Keratinocyte (primary cell): Measurements from ENCODE around the gene P2RY2. TPM values are rescaled to one million over a fixed set of nuclear protein-coding genes. Genes with fewer than 3 reads are reported as not detected.

ENCODE experiments used
- DNase-seq: peaks from one replicate; pipeline ENCODE4 v3.0.0-alpha.2; 2011; ENCODE audit warnings: low read depth, missing footprints, low spot score
- FAIRE-seq: peaks from 2 replicates; lab custom pipeline; 2011; peaks lifted over from hg19 to GRCh38; lab: Jason Lieb, UNC
- H2AFZ ChIP-seq: 2 replicates; pipeline ENCODE4 v1.6.0; 2012; ENCODE audit warnings: low read length, control low read depth, inconsistent platforms; ENCODE audit not compliant: control insufficient read depth
- H3K27ac ChIP-seq: 2 replicates; pipeline ENCODE4 v1.5.1; 2011; ENCODE audit warnings: low read length; ENCODE audit not compliant: control insufficient read depth, insufficient read depth
- H3K27me3 ChIP-seq: 3 replicates; pipeline ENCODE4 v1.6.0; 2011; ENCODE audit warnings: low read length; ENCODE audit not compliant: control insufficient read depth, insufficient read depth; ENCODE audit errors: extremely low read depth
- H3K36me3 ChIP-seq, 2 experiments: 2 replicates in 1 of 2; 3 replicates in 1 of 2; pipeline ENCODE4 v1.5.1; 2011; ENCODE audit warnings: low read length in 2 of 2, mild to moderate bottlenecking in 1 of 2; ENCODE audit not compliant: control insufficient read depth in 2 of 2, insufficient read depth in 2 of 2; ENCODE audit errors: extremely low read depth in 1 of 2
- H3K4me1 ChIP-seq: 3 replicates; pipeline ENCODE4 v1.5.1; 2011; ENCODE audit warnings: low read length; ENCODE audit not compliant: control insufficient read depth, insufficient read depth; ENCODE audit errors: extremely low read depth
- H3K4me2 ChIP-seq: 3 replicates; pipeline ENCODE4 v1.6.0; 2011; ENCODE audit warnings: low read depth, low read length; ENCODE audit not compliant: control insufficient read depth, insufficient read depth; ENCODE audit errors: extremely low read depth
- H3K4me3 ChIP-seq, 3 experiments: fragments of 200-600 bp in 1 of 3; sonication (generic) in 1 of 3; 2 replicates in 2 of 3; 3 replicates in 1 of 3; pipeline ENCODE4 v1.5.1; 2011 to 2016; ENCODE audit warnings: low read length in 3 of 3, mild to moderate bottlenecking in 3 of 3, control low read depth in 2 of 3, inconsistent platforms in 1 of 3, low read depth in 1 of 3, mixed read lengths in 1 of 3, mixed run types in 1 of 3, moderate library complexity in 1 of 3; ENCODE audit not compliant: control insufficient read depth in 2 of 3, insufficient read depth in 2 of 3; ENCODE audit errors: extremely low read depth in 1 of 3
- H3K79me2 ChIP-seq: 2 replicates; pipeline ENCODE4 v1.6.0; 2012; ENCODE audit warnings: low read length; ENCODE audit not compliant: control insufficient read depth, insufficient read depth
- H3K9ac ChIP-seq: 3 replicates; pipeline ENCODE4 v1.6.0; 2011; ENCODE audit warnings: low read length; ENCODE audit not compliant: control insufficient read depth, insufficient read depth; ENCODE audit errors: extremely low read depth
- H3K9me1 ChIP-seq: 3 replicates; pipeline ENCODE4 v1.6.0; 2011; ENCODE audit warnings: low read length; ENCODE audit not compliant: control insufficient read depth, insufficient read depth; ENCODE audit errors: extremely low read depth
- H3K9me3 ChIP-seq: 2 replicates; pipeline ENCODE4 v1.5.1; 2012; ENCODE audit warnings: low read depth, low read length; ENCODE audit not compliant: control insufficient read depth
- H4K20me1 ChIP-seq: 3 replicates; pipeline ENCODE4 v1.6.0; 2011; ENCODE audit warnings: low read length; ENCODE audit not compliant: control insufficient read depth, insufficient read depth; ENCODE audit errors: extremely low read depth
- EZH2 ChIP-seq: IDR thresholded peaks from one replicate; pipeline ENCODE4 v1.6.1; 2012; ENCODE audit warnings: inconsistent platforms, mild to moderate bottlenecking, low read length, moderate library complexity
- dilution Hi-C: fragments of 300-500 bp; cut with MboI; formaldehyde crosslinking; loops from one replicate; pipeline ENCODE4 v1.7.0; 2020; ENCODE audit warnings: low sequenced_read_pairs; ENCODE audit not compliant: extremely low pct_ligation_motif_present
- polyA plus RNA-seq, 5 experiments: library from polyadenylated mRNA; depleted of rRNA in 3 of 5; stranded (reverse) in 3 of 5; stranded (forward) in 1 of 5; unstranded in 1 of 5; fragments of >200 nt; gene quantifications; 1 replicate in 1 of 5; 2 replicates in 3 of 5; 3 replicates in 1 of 5; pipeline versions ENCODE4 v1.2.1 to v1.2.3, GENCODE V29; 2011 to 2012; ENCODE audit warnings: missing spikeins in 2 of 5, low read depth in 1 of 5, low replicate concordance in 1 of 5
- TF ChIP-seq, protein P1 (sequence below), 3 experiments: IDR thresholded peaks in 1 of 3; conservative IDR thresholded peaks in 1 of 3; optimal IDR thresholded peaks in 1 of 3; 2 replicates in 2 of 3; 3 replicates in 1 of 3; pipeline versions ENCODE3 to v1.5.1; 2011; ENCODE audit warnings: low read length in 3 of 3, mild to moderate bottlenecking in 3 of 3, moderate library complexity in 2 of 3, control low read depth in 1 of 3, inconsistent platforms in 1 of 3; ENCODE audit not compliant: insufficient read depth in 2 of 3; ENCODE audit errors: extremely low read depth in 1 of 3

The P2RY2 gene
- polyA plus RNA-seq, 1 donor (not counting 4 experiments of a cell fraction or from before 2014, with no cell fraction given), result 5.1 TPM

DNA sequence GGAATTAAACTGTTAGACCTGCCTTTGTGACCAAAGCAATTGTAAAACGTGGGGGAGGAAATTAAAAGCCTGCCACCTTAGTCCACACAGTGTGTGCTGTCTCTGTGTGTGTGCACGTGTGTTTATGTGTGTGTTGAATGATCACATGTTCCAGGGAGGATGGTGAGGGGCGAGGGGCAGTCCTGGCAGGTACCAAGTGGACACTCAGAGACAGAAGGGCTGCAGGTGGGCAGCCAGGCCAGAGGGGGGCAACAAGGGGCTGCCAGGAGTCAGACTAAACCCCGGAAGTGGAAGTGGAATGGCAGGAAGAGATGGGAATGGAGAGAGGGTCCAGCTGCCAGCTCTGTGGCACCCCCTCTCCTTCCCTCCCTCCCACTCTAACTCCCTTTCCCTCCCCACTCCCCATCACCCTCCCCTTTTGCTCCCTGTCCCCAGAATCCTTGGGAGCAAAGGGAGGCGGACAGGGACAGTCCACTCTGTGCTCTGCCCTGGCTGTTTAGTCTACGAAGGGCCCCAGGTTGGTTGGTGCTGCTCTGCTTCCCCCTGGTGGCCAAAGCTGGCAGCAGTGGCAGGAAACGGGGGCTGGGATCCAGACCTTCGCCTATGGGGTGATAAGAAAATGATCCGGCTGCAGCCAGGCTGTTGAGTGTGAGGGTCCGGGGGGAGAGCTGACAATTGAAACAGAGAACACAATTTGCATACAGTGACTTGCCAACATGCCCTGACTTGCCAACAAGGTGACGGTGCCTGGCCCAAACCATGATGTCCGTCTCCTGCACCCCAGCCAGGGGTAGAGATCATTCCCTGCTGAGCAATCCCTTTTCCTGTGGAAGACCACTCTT lies 24.4 kb downstream of the P2RY2 start:
- Histone ChIP-seq H3K27me3 (no peaks in the 10 kb centered on the region), H3K9me1 (no peaks in the 10 kb centered on the region), H3K9me3 (no peaks in the 10 kb centered on the region), H3K27ac (no peak overlapping the region), H2AFZ (peak overlapping the region; percentile 97), H3K4me1 (peaks cover 19% of the 10 kb centered on the region), H3K79me2 (no peaks in the 10 kb centered on the region), H3K36me3 (peaks cover 0 to 3% of the 10 kb centered on the region in 2 experiments), H3K4me2 (peak overlapping the region; percentile 7), H4K20me1 (no peaks in the 10 kb centered on the region), H3K4me3 (no peak overlapping the region), H3K9ac (peak overlapping the region; percentile 48)
- dilution Hi-C loops, result no loop called here
- DNase-seq, result no peak
- FAIRE-seq, result peak; percentile 46
- no peak for TF ChIP-seq EZH2
- TF ChIP-seq, protein P1, sequence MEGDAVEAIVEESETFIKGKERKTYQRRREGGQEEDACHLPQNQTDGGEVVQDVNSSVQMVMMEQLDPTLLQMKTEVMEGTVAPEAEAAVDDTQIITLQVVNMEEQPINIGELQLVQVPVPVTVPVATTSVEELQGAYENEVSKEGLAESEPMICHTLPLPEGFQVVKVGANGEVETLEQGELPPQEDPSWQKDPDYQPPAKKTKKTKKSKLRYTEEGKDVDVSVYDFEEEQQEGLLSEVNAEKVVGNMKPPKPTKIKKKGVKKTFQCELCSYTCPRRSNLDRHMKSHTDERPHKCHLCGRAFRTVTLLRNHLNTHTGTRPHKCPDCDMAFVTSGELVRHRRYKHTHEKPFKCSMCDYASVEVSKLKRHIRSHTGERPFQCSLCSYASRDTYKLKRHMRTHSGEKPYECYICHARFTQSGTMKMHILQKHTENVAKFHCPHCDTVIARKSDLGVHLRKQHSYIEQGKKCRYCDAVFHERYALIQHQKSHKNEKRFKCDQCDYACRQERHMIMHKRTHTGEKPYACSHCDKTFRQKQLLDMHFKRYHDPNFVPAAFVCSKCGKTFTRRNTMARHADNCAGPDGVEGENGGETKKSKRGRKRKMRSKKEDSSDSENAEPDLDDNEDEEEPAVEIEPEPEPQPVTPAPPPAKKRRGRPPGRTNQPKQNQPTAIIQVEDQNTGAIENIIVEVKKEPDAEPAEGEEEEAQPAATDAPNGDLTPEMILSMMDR (optimal IDR thresholded peaks at IDR 0.05 in 1 of 3, IDR thresholded peaks at IDR 0.05 in 1 of 3, conservative IDR thresholded peaks at IDR 0.05 in 1 of 3; ENCODE audit: extremely low read depth in 1 of 3, insufficient read depth in 2 of 3, low read length in 3 of 3), result peak; percentile 93 to 96 (median 94)

DNA sequence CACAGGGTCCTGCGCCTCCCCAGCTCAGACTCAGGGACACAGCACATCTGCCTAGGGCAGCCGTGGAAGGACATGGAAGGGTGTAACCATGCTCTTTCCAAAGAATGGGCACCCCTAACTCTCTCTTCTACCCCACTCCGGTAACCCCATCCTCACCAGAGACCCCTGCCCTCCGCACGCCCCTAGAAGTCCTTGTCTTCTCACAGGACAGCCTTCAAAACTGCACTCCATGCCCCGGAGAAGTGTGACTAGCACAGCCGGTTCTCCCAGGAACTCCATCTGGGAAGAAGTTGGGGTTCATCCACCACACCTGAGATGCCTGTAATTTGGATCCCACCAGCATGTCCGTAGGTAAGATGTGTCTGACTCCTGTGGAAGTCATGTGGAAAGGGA lies 25.0 kb downstream of the P2RY2 start:
- no peaks in the 10 kb centered on the region for H3K9me1 ChIP-seq
- DNase-seq, result no peak
- no peaks in the 10 kb centered on the region for H4K20me1 ChIP-seq
- H3K27me3 ChIP-seq, result no peaks in the 10 kb centered on the region
- H3K79me2 ChIP-seq, result no peaks in the 10 kb centered on the region
- no peak for FAIRE-seq
- peak overlapping the region; percentile 60 for H2AFZ ChIP-seq
- no peak overlapping the region for H3K4me3 ChIP-seq
- H3K9ac ChIP-seq, result no peak overlapping the region
- no peaks in the 10 kb centered on the region for H3K9me3 ChIP-seq
- TF ChIP-seq EZH2, result no peak
- TF ChIP-seq, protein P1 (optimal IDR thresholded peaks at IDR 0.05 in 1 of 3, IDR thresholded peaks at IDR 0.05 in 1 of 3, conservative IDR thresholded peaks at IDR 0.05 in 1 of 3; ENCODE audit: extremely low read depth in 1 of 3, insufficient read depth in 2 of 3, low read length in 3 of 3), result no peak
- H3K4me1 ChIP-seq, result peaks cover 19% of the 10 kb centered on the region
- dilution Hi-C loops, result no loop called here
- H3K4me2 ChIP-seq, result peak overlapping the region; percentile 7
- no peak overlapping the region for H3K27ac ChIP-seq
- no peaks in the 10 kb centered on the region for H3K36me3 ChIP-seq
